PC-9 (cell line): ENCODE measurements around the gene NAA38.

Experiments
- CTCF ChIP-seq: fragments of 200-600 bp; sonication (generic); conservative IDR thresholded peaks from 2 replicates; pipeline ENCODE4 v1.6.1; 2017; ENCODE audit warnings: mixed run types, antibody characterized with exemption, mild to moderate bottlenecking, moderate library complexity
- EZH2 ChIP-seq: fragments of 200-600 bp; sonication (generic); IDR thresholded peaks from 2 replicates; pipeline ENCODE4 v1.8.0; 2017; ENCODE audit warnings: antibody characterized with exemption, low read depth

- TF ChIP-seq CTCF, result no peak
- no peak for TF ChIP-seq EZH2
These were observed 10.5 kb upstream of the NAA38 start for GRCh38 chr17:7867881-7868329.
